Keratinocyte (primary cell): ENCODE data around the gene TSPAN18. TPM values are rescaled to one million over a fixed set of nuclear protein-coding genes. Genes with fewer than 3 reads are reported as not detected.

Source experiments
- DNase-seq: peaks from one replicate; pipeline ENCODE4 v3.0.0-alpha.2; 2011; ENCODE audit warnings: low read depth, missing footprints, low spot score
- FAIRE-seq: peaks from 2 replicates; lab custom pipeline; 2011; peaks lifted over from hg19 to GRCh38; lab: Jason Lieb, UNC
- H2AFZ ChIP-seq: 2 replicates; pipeline ENCODE4 v1.6.0; 2012; ENCODE audit warnings: low read length, control low read depth, inconsistent platforms; ENCODE audit not compliant: control insufficient read depth
- H3K27ac ChIP-seq: 2 replicates; pipeline ENCODE4 v1.5.1; 2011; ENCODE audit warnings: low read length; ENCODE audit not compliant: control insufficient read depth, insufficient read depth
- H3K27me3 ChIP-seq: 3 replicates; pipeline ENCODE4 v1.6.0; 2011; ENCODE audit warnings: low read length; ENCODE audit not compliant: control insufficient read depth, insufficient read depth; ENCODE audit errors: extremely low read depth
- H3K36me3 ChIP-seq, 2 experiments: 2 replicates in 1 of 2; 3 replicates in 1 of 2; pipeline ENCODE4 v1.5.1; 2011; ENCODE audit warnings: low read length in 2 of 2, mild to moderate bottlenecking in 1 of 2; ENCODE audit not compliant: control insufficient read depth in 2 of 2, insufficient read depth in 2 of 2; ENCODE audit errors: extremely low read depth in 1 of 2
- H3K4me1 ChIP-seq: 3 replicates; pipeline ENCODE4 v1.5.1; 2011; ENCODE audit warnings: low read length; ENCODE audit not compliant: control insufficient read depth, insufficient read depth; ENCODE audit errors: extremely low read depth
- H3K4me2 ChIP-seq: 3 replicates; pipeline ENCODE4 v1.6.0; 2011; ENCODE audit warnings: low read depth, low read length; ENCODE audit not compliant: control insufficient read depth, insufficient read depth; ENCODE audit errors: extremely low read depth
- H3K4me3 ChIP-seq, 3 experiments: fragments of 200-600 bp in 1 of 3; sonication (generic) in 1 of 3; 2 replicates in 2 of 3; 3 replicates in 1 of 3; pipeline ENCODE4 v1.5.1; 2011 to 2016; ENCODE audit warnings: low read length in 3 of 3, mild to moderate bottlenecking in 3 of 3, control low read depth in 2 of 3, inconsistent platforms in 1 of 3, low read depth in 1 of 3, mixed read lengths in 1 of 3, mixed run types in 1 of 3, moderate library complexity in 1 of 3; ENCODE audit not compliant: control insufficient read depth in 2 of 3, insufficient read depth in 2 of 3; ENCODE audit errors: extremely low read depth in 1 of 3
- H3K79me2 ChIP-seq: 2 replicates; pipeline ENCODE4 v1.6.0; 2012; ENCODE audit warnings: low read length; ENCODE audit not compliant: control insufficient read depth, insufficient read depth
- H3K9ac ChIP-seq: 3 replicates; pipeline ENCODE4 v1.6.0; 2011; ENCODE audit warnings: low read length; ENCODE audit not compliant: control insufficient read depth, insufficient read depth; ENCODE audit errors: extremely low read depth
- H3K9me1 ChIP-seq: 3 replicates; pipeline ENCODE4 v1.6.0; 2011; ENCODE audit warnings: low read length; ENCODE audit not compliant: control insufficient read depth, insufficient read depth; ENCODE audit errors: extremely low read depth
- H3K9me3 ChIP-seq: 2 replicates; pipeline ENCODE4 v1.5.1; 2012; ENCODE audit warnings: low read depth, low read length; ENCODE audit not compliant: control insufficient read depth
- H4K20me1 ChIP-seq: 3 replicates; pipeline ENCODE4 v1.6.0; 2011; ENCODE audit warnings: low read length; ENCODE audit not compliant: control insufficient read depth, insufficient read depth; ENCODE audit errors: extremely low read depth
- CTCF ChIP-seq, 3 experiments: IDR thresholded peaks in 1 of 3; conservative IDR thresholded peaks in 1 of 3; optimal IDR thresholded peaks in 1 of 3; 2 replicates in 2 of 3; 3 replicates in 1 of 3; pipeline versions ENCODE3 to v1.5.1; 2011; ENCODE audit warnings: low read length in 3 of 3, mild to moderate bottlenecking in 3 of 3, moderate library complexity in 2 of 3, control low read depth in 1 of 3, inconsistent platforms in 1 of 3; ENCODE audit not compliant: insufficient read depth in 2 of 3; ENCODE audit errors: extremely low read depth in 1 of 3
- EZH2 ChIP-seq: IDR thresholded peaks from one replicate; pipeline ENCODE4 v1.6.1; 2012; ENCODE audit warnings: inconsistent platforms, mild to moderate bottlenecking, low read length, moderate library complexity
- dilution Hi-C: fragments of 300-500 bp; cut with MboI; formaldehyde crosslinking; loops from one replicate; pipeline ENCODE4 v1.7.0; 2020; ENCODE audit warnings: low sequenced_read_pairs; ENCODE audit not compliant: extremely low pct_ligation_motif_present
- polyA plus RNA-seq, 5 experiments: library from polyadenylated mRNA; depleted of rRNA in 3 of 5; stranded (reverse) in 3 of 5; stranded (forward) in 1 of 5; unstranded in 1 of 5; fragments of >200 nt; gene quantifications; 1 replicate in 1 of 5; 2 replicates in 3 of 5; 3 replicates in 1 of 5; pipeline versions ENCODE4 v1.2.1 to v1.2.3, GENCODE V29; 2011 to 2012; ENCODE audit warnings: missing spikeins in 2 of 5, low read depth in 1 of 5, low replicate concordance in 1 of 5

The TSPAN18 gene
- polyA plus RNA-seq, 1 donor (not counting 4 experiments of a cell fraction or from before 2014, with no cell fraction given): not detected

- H3K9ac ChIP-seq: no peak overlapping the region
- no peaks in the 10 kb centered on the region for H3K79me2 ChIP-seq
- no peaks in the 10 kb centered on the region for H3K36me3 ChIP-seq
- H3K4me1 ChIP-seq: no peaks in the 10 kb centered on the region
- H2AFZ ChIP-seq: no peak overlapping the region
- H3K4me2 ChIP-seq: no peak overlapping the region
- no peaks in the 10 kb centered on the region for H3K9me1 ChIP-seq
- no peak overlapping the region for H3K4me3 ChIP-seq
- H4K20me1 ChIP-seq: peaks cover 4% of the 10 kb centered on the region
- FAIRE-seq: no peak
- no peak for DNase-seq
- TF ChIP-seq CTCF (optimal IDR thresholded peaks at IDR 0.05 in 1 of 3, IDR thresholded peaks at IDR 0.05 in 1 of 3, conservative IDR thresholded peaks at IDR 0.05 in 1 of 3; ENCODE audit: extremely low read depth in 1 of 3, insufficient read depth in 2 of 3, low read length in 3 of 3): no peak
- TF ChIP-seq EZH2: no peak
- dilution Hi-C loops: no loop called here
- no peak overlapping the region for H3K27ac ChIP-seq
- H3K27me3 ChIP-seq: peaks cover 44% of the 10 kb centered on the region
- no peaks in the 10 kb centered on the region for H3K9me3 ChIP-seq
Measured at GRCh38 chr11:44823868-44824267, 97.1 kb downstream of the TSPAN18 start.

GRCh38 chr11:44824300-44824704 lies 97.5 kb downstream of the TSPAN18 start:
- Histone ChIP-seq H3K27me3 (peaks cover 44% of the 10 kb centered on the region), H3K9me1 (no peaks in the 10 kb centered on the region), H3K36me3 (no peaks in the 10 kb centered on the region), H3K9me3 (no peaks in the 10 kb centered on the region), H3K4me1 (no peaks in the 10 kb centered on the region), H3K27ac (no peak overlapping the region), H3K79me2 (no peaks in the 10 kb centered on the region), H3K4me3 (no peak overlapping the region), H2AFZ (no peak overlapping the region), H4K20me1 (peaks cover 4% of the 10 kb centered on the region), H3K9ac (no peak overlapping the region), H3K4me2 (no peak overlapping the region)
- DNase-seq: no peak
- dilution Hi-C loops: no loop called here
- no peak for FAIRE-seq
- TF ChIP-seq EZH2 (no peak), CTCF (optimal IDR thresholded peaks at IDR 0.05 in 1 of 3, IDR thresholded peaks at IDR 0.05 in 1 of 3, conservative IDR thresholded peaks at IDR 0.05 in 1 of 3; ENCODE audit: extremely low read depth in 1 of 3, insufficient read depth in 2 of 3, low read length in 3 of 3) (no peak)
